ENCODE measurements around the gene ANO10. TPM values are rescaled to one million over a fixed set of nuclear protein-coding genes. Genes with fewer than 3 reads are reported as not detected.

The ANO10 gene
- total RNA-seq, 4 donors from 2014 or later = 28.0 to 41.8 (median 33.9) TPM

GRCh38 chr3:43435706-43436105 lies 186.1 kb downstream of the ANO10 start:
- no peak for TF ChIP-seq CTCF (IDR thresholded peaks at IDR 0.05; ENCODE audit: low read depth)

GRCh38 chr3:43434431-43434830 lies 187.4 kb downstream of the ANO10 start:
- no peak for TF ChIP-seq CTCF (IDR thresholded peaks at IDR 0.05; ENCODE audit: low read depth)

- TF ChIP-seq CTCF (IDR thresholded peaks at IDR 0.05; ENCODE audit: low read depth) = no peak
These were observed 189.3 kb downstream of the ANO10 start for GRCh38 chr3:43432462-43432861.

GRCh38 chr3:43426388-43426787 lies 195.4 kb downstream of the ANO10 start:
- TF ChIP-seq CTCF (IDR thresholded peaks at IDR 0.05; ENCODE audit: low read depth) = no peak

- TF ChIP-seq CTCF (IDR thresholded peaks at IDR 0.05; ENCODE audit: low read depth) = no peak
These were observed 196.0 kb downstream of the ANO10 start for GRCh38 chr3:43425829-43426228.

GRCh38 chr3:43423639-43424038 lies 198.2 kb downstream of the ANO10 start:
- TF ChIP-seq CTCF (IDR thresholded peaks at IDR 0.05; ENCODE audit: low read depth) = no peak

- TF ChIP-seq CTCF (IDR thresholded peaks at IDR 0.05; ENCODE audit: low read depth) = no peak
These were observed 198.7 kb downstream of the ANO10 start for GRCh38 chr3:43423142-43423541.

Measured in subcutaneous adipose tissue (tissue), 4 donors.